Caco-2 (cell line): ENCODE measurements around the gene UQCR11. TPM values are rescaled to one million over a fixed set of nuclear protein-coding genes. Genes with fewer than 3 reads are reported as not detected.

ENCODE experiments used
- BruUV-seq: library from RNA; stranded (reverse); fragments of 400-500 nt; replicated peaks from 2 replicates; lab custom pipeline; 2021; lab: Mats Ljungman, UMichigan
- CTCF ChIA-PET: fragments of 300-600 bp; sonication (Branson Sonifier 250); formaldehyde crosslinking; loops from one replicate; lab custom pipeline; 2022; ENCODE audit warnings: antibody characterized with exemption; lab: Charles Lee
- POLR2A ChIA-PET: fragments of 300-600 bp; sonication (Branson Sonifier 250); formaldehyde crosslinking; loops from one replicate; lab custom pipeline; 2022; ENCODE audit warnings: antibody characterized with exemption; lab: Charles Lee
- DNase-seq, 2 experiments: peaks; one replicate each; pipeline versions ENCODE4 v3.0.0 to v3.0.0-alpha.2; 2020 to 2022
- H3K27me3 ChIP-seq: replicated peaks from 2 replicates; pipeline ENCODE4 v1.6.0; 2011; ENCODE audit warnings: low read length; ENCODE audit not compliant: control insufficient read depth, insufficient read depth
- H3K36me3 ChIP-seq: 2 replicates; pipeline ENCODE4 v1.5.1; 2011; ENCODE audit warnings: low read length; ENCODE audit not compliant: control insufficient read depth, insufficient read depth
- H3K4me1 ChIP-seq: fragments of 250-450 bp; sonication (Bioruptor Pico); 2 replicates; pipeline ENCODE4 v1.5.1; 2020; ENCODE audit warnings: mild to moderate bottlenecking
- H3K4me3 ChIP-seq: 2 replicates; pipeline ENCODE4 v1.5.1; 2011; ENCODE audit warnings: low read depth, mild to moderate bottlenecking, control low read depth, low read length
- H3K9me3 ChIP-seq: fragments of 250-450 bp; sonication (Bioruptor Pico); 2 replicates; pipeline ENCODE4 v1.5.1; 2020; ENCODE audit warnings: mild to moderate bottlenecking, moderate library complexity
- H3K27ac Mint-ChIP-seq: one replicate; pipeline ENCODE4 v1.8.0; 2022; ENCODE audit warnings: mixed read lengths; ENCODE audit not compliant: unreplicated experiment
- H3K27me3 Mint-ChIP-seq: one replicate; pipeline ENCODE4 v1.8.0; 2022; ENCODE audit warnings: mixed read lengths; ENCODE audit not compliant: insufficient read depth, unreplicated experiment
- H3K36me3 Mint-ChIP-seq: one replicate; pipeline ENCODE4 v1.8.0; 2022; ENCODE audit warnings: mild to moderate bottlenecking, mixed read lengths; ENCODE audit not compliant: insufficient read depth, unreplicated experiment
- H3K4me1 Mint-ChIP-seq: one replicate; pipeline ENCODE4 v1.8.0; 2022; ENCODE audit warnings: low read depth, mixed read lengths; ENCODE audit not compliant: unreplicated experiment
- H3K4me3 Mint-ChIP-seq: one replicate; pipeline ENCODE4 v1.8.0; 2022; ENCODE audit warnings: mild to moderate bottlenecking, moderate library complexity, mixed read lengths; ENCODE audit not compliant: unreplicated experiment
- H3K9me3 Mint-ChIP-seq: one replicate; pipeline ENCODE4 v1.8.0; 2022; ENCODE audit warnings: mixed read lengths; ENCODE audit not compliant: unreplicated experiment
- intact Hi-C: fragments of 100-400 bp; cut with micrococcal nuclease; formaldehyde crosslinking; loops from one replicate; pipeline ENCODE4 v1.10.0; 2022; ENCODE audit not compliant: unreplicated experiment
- total RNA-seq: library from RNA; stranded (reverse); gene quantifications from 2 replicates; pipeline ENCODE4 v1.2.3, GENCODE V29; 2022
- TF ChIP-seq, protein P1 (sequence below), 2 experiments: fragments of 200-600 bp in 1 of 2; IDR thresholded peaks; 1 replicate in 1 of 2; 2 replicates in 1 of 2; pipeline versions ENCODE4 v1.5.1 to v1.8.0; 2011 to 2022; ENCODE audit warnings: antibody characterized with exemption in 1 of 2, control low read depth in 1 of 2, inconsistent platforms in 1 of 2, low read depth in 1 of 2, low read length in 1 of 2, mild to moderate bottlenecking in 1 of 2, moderate library complexity in 1 of 2; ENCODE audit not compliant: insufficient read depth in 1 of 2, severe bottlenecking in 1 of 2, unreplicated experiment in 1 of 2

UQCR11 gene
- total RNA-seq, 1 experiment from 2014 or later: 222 TPM

GRCh38 chr19:1610579-1610978, 5.3 kb upstream of the UQCR11 start:
- TF ChIP-seq, protein P1, sequence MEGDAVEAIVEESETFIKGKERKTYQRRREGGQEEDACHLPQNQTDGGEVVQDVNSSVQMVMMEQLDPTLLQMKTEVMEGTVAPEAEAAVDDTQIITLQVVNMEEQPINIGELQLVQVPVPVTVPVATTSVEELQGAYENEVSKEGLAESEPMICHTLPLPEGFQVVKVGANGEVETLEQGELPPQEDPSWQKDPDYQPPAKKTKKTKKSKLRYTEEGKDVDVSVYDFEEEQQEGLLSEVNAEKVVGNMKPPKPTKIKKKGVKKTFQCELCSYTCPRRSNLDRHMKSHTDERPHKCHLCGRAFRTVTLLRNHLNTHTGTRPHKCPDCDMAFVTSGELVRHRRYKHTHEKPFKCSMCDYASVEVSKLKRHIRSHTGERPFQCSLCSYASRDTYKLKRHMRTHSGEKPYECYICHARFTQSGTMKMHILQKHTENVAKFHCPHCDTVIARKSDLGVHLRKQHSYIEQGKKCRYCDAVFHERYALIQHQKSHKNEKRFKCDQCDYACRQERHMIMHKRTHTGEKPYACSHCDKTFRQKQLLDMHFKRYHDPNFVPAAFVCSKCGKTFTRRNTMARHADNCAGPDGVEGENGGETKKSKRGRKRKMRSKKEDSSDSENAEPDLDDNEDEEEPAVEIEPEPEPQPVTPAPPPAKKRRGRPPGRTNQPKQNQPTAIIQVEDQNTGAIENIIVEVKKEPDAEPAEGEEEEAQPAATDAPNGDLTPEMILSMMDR (IDR thresholded peaks at IDR 0.05; ENCODE audit: insufficient read depth in 1 of 2, low read depth in 1 of 2, low read length in 1 of 2, severe bottlenecking in 1 of 2, unreplicated experiment in 1 of 2): no peak
- H3K4me3 Mint-ChIP-seq: no peak overlapping the region
- intact Hi-C loops: no loop called here
- H3K27me3 ChIP-seq: no peaks in the 10 kb centered on the region
- H3K4me1 Mint-ChIP-seq: no peaks in the 10 kb centered on the region
- BruUV-seq: no TSS peak
- H3K27ac Mint-ChIP-seq: no peak overlapping the region
- H3K9me3 ChIP-seq: no peaks in the 10 kb centered on the region
- peaks cover 2% of the 10 kb centered on the region for H3K36me3 ChIP-seq
- peaks cover 8% of the 10 kb centered on the region; the same call in 1 of the 2 replicates for H3K4me1 ChIP-seq
- no peak for DNase-seq
- peaks cover 63% of the 10 kb centered on the region for H3K36me3 Mint-ChIP-seq
- ChIA-PET CTCF (interaction anchor here (0.7 kb wide), 1 partner anchor 18 kb away, joined by 3 read pairs; no protein-coding TSS in a partner anchor), POLR2A (no interaction called here)
- no peak overlapping the region for H3K4me3 ChIP-seq
- H3K9me3 Mint-ChIP-seq: no peaks in the 10 kb centered on the region
- H3K27me3 Mint-ChIP-seq: no peaks in the 10 kb centered on the region

DNA sequence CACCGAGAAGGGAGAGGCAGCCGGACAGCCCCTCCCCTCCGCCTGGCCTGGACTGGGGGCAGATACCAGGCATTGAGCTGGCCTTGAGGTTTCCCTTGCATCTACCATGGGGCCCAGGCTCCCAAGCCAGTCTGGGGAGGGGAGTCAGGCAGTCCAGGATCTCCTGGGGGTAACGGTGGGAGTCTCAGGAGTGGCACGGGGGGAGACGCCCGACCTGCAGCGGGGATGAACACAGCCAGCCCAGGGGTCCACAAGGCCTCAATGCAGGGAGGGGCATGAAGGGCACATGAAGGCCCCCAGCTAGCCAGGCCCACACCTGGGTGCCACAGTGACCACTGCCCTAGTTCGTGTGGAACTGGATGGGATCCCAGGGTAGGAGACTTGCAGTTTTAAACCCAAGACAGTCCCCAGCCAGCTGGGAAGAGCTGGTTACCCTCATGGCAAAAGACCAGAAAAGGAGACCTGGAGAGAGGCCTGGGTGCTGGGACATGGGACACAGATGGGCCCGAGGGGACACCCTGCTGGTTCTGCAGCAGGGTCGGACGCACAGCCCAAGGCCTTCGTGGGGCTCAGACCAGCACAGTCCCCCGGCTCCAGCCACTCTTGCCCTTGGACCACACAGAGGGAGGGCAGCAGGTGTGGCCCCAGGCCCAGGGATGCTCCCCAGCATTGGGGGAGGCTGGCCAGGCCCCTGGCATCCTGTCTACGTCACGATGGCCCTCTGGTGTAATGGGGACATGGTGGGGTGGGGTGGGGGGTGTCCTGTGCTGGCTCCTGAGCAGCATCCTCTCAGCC, 4.6 kb upstream of the UQCR11 start:
- intact Hi-C loops: no loop called here
- Mint-ChIP-seq H3K27me3 (no peaks in the 10 kb centered on the region), H3K4me1 (no peaks in the 10 kb centered on the region), H3K4me3 (no peak overlapping the region), H3K36me3 (peaks cover 59% of the 10 kb centered on the region), H3K9me3 (no peaks in the 10 kb centered on the region), H3K27ac (no peak overlapping the region)
- TF ChIP-seq, protein P1 (IDR thresholded peaks at IDR 0.05; ENCODE audit: insufficient read depth in 1 of 2, low read depth in 1 of 2, low read length in 1 of 2, severe bottlenecking in 1 of 2, unreplicated experiment in 1 of 2): no peak
- ChIA-PET POLR2A (no interaction called here), CTCF (interaction anchor here (0.7 kb wide), 1 partner anchor 19 kb away, joined by 3 read pairs; no protein-coding TSS in a partner anchor)
- Histone ChIP-seq H3K4me3 (no peak overlapping the region), H3K9me3 (no peaks in the 10 kb centered on the region), H3K36me3 (peaks cover 2% of the 10 kb centered on the region), H3K4me1 (peaks cover 8% of the 10 kb centered on the region; the same call in 1 of the 2 replicates), H3K27me3 (no peaks in the 10 kb centered on the region)
- DNase-seq: no peak
- BruUV-seq: no TSS peak

GRCh38 chr19:1609103-1609396, 3.8 kb upstream of the UQCR11 start:
- POLR2A ChIA-PET: no interaction called here
- DNase-seq: no peak
- no peaks in the 10 kb centered on the region for H3K27me3 ChIP-seq
- TF ChIP-seq, protein P1 (IDR thresholded peaks at IDR 0.05; ENCODE audit: insufficient read depth in 1 of 2, low read depth in 1 of 2, low read length in 1 of 2, severe bottlenecking in 1 of 2, unreplicated experiment in 1 of 2): no peak
- peaks cover 10% of the 10 kb centered on the region; the same call in 1 of the 2 replicates for H3K4me1 ChIP-seq
- Mint-ChIP-seq H3K4me1 (no peaks in the 10 kb centered on the region), H3K27ac (no peak overlapping the region), H3K36me3 (peaks cover 58% of the 10 kb centered on the region), H3K4me3 (no peak overlapping the region), H3K27me3 (no peaks in the 10 kb centered on the region), H3K9me3 (no peaks in the 10 kb centered on the region)
- CTCF ChIA-PET: interaction anchor here (0.5 kb wide), 1 partner anchor 44 kb away, joined by 6 read pairs; no protein-coding TSS in a partner anchor
- no TSS peak for BruUV-seq
- no peaks in the 10 kb centered on the region for H3K9me3 ChIP-seq
- H3K4me3 ChIP-seq: no peak overlapping the region
- intact Hi-C loops: no loop called here
- H3K36me3 ChIP-seq: peaks cover 2% of the 10 kb centered on the region; the same call in 1 of the 2 replicates
